ENCODE results near the gene UBR1.
"Not testable (repeated sequence)": the region's sequence is repeated elsewhere in the genome, so short reads cannot be mapped to it uniquely, and the experiment has no call there.

UBR1 gene

GRCh38 chr15:42908538-42908937 is 197.3 kb downstream of the UBR1 start:
- TF ChIP-seq Cebpa-rat (IDR thresholded peaks at IDR 0.05) = no peak
- Histone ChIP-seq H3K4me2 (no peak overlapping the region), H3K4me1 (no peaks in the 10 kb centered on the region), H3K4me3 (no peak overlapping the region), H3K36me3 (peaks cover 17% of the 10 kb centered on the region), H3K27ac (no peak overlapping the region), H3K9ac (no peak overlapping the region), H3K9me3 (no peaks in the 10 kb centered on the region), H4K20me1 (peaks cover 59% of the 10 kb centered on the region), H3K27me3 (no peaks in the 10 kb centered on the region)

GRCh38 chr15:42903388-42904324 is 202.2 kb downstream of the UBR1 start:
- peaks cover 42% of the 10 kb centered on the region; the same call in 1 of the 2 replicates for H4K20me1 ChIP-seq
- H3K4me2 ChIP-seq = no peak overlapping the region
- no peaks in the 10 kb centered on the region for H3K27me3 ChIP-seq
- no peak overlapping the region for H3K4me3 ChIP-seq
- peaks cover 14% of the 10 kb centered on the region for H3K36me3 ChIP-seq
- no peak for TF ChIP-seq Cebpa-rat (IDR thresholded peaks at IDR 0.05)
- H3K9me3 ChIP-seq = peaks cover 6% of the 10 kb centered on the region; the same call in 1 of the 2 replicates
- H3K9ac ChIP-seq = no peak overlapping the region
- no peaks in the 10 kb centered on the region for H3K4me1 ChIP-seq
- H3K27ac ChIP-seq = no peak overlapping the region

GRCh38 chr15:42893911-42894310 is 211.9 kb downstream of the UBR1 start:
- Histone ChIP-seq H3K36me3 (peaks cover 38% of the 10 kb centered on the region), H3K9me3 (peaks cover 61% of the 10 kb centered on the region), H4K20me1 (peaks cover 17% of the 10 kb centered on the region; the same call in 1 of the 2 replicates)
- H3K4me1 ChIP-seq, H3K4me2 ChIP-seq, H3K4me3 ChIP-seq, H3K27ac ChIP-seq, H3K9ac ChIP-seq, H3K27me3 ChIP-seq: not testable (repeated sequence)
